Calu3 (cell line): ENCODE data around the gene FAF1. TPM values are rescaled to one million over a fixed set of nuclear protein-coding genes. Genes with fewer than 3 reads are reported as not detected.

Source experiments
- BruUV-seq: library from RNA; stranded (reverse); fragments of 400-500 nt; replicated peaks from 2 replicates; lab custom pipeline; 2021; lab: Mats Ljungman, UMichigan
- CTCF ChIA-PET: fragments of 300-600 bp; sonication (Branson Sonifier 250); formaldehyde crosslinking; loops from one replicate; lab custom pipeline; 2022; ENCODE audit warnings: antibody characterized with exemption; lab: Charles Lee
- DNase-seq: peaks from one replicate; pipeline ENCODE4 v3.0.0; 2022
- H3K27ac Mint-ChIP-seq: one replicate; pipeline ENCODE4 v1.8.0; 2022; ENCODE audit warnings: mixed read lengths; ENCODE audit not compliant: unreplicated experiment
- H3K27me3 Mint-ChIP-seq: one replicate; pipeline ENCODE4 v1.8.0; 2022; ENCODE audit warnings: mixed read lengths; ENCODE audit not compliant: unreplicated experiment
- H3K36me3 Mint-ChIP-seq: one replicate; pipeline ENCODE4 v1.8.0; 2022; ENCODE audit warnings: mild to moderate bottlenecking, moderate library complexity, mixed read lengths; ENCODE audit not compliant: insufficient read depth, unreplicated experiment
- H3K4me1 Mint-ChIP-seq: one replicate; pipeline ENCODE4 v1.8.0; 2022; ENCODE audit warnings: mild to moderate bottlenecking, low read depth, mixed read lengths; ENCODE audit not compliant: unreplicated experiment
- H3K4me3 Mint-ChIP-seq: one replicate; pipeline ENCODE4 v1.8.0; 2022; ENCODE audit warnings: mild to moderate bottlenecking, low read depth, moderate library complexity, mixed read lengths; ENCODE audit not compliant: unreplicated experiment
- H3K9me3 Mint-ChIP-seq: one replicate; pipeline ENCODE4 v1.8.0; 2022; ENCODE audit warnings: low read depth, mixed read lengths; ENCODE audit not compliant: unreplicated experiment
- intact Hi-C: fragments of 100-400 bp; cut with micrococcal nuclease; formaldehyde crosslinking; loops from one replicate; pipeline ENCODE4 v1.10.0; 2022; ENCODE audit not compliant: unreplicated experiment
- total RNA-seq: library from RNA; stranded (reverse); gene quantifications from 2 replicates; pipeline ENCODE4 v1.2.3, GENCODE V29; 2022
- TF ChIP-seq, protein P1 (sequence below): fragments of 200-600 bp; IDR thresholded peaks from one replicate; pipeline ENCODE4 v1.8.0; 2022; ENCODE audit warnings: antibody characterized with exemption; ENCODE audit not compliant: unreplicated experiment

The FAF1 gene
- total RNA-seq, 1 experiment from 2014 or later = 104 TPM

DNA sequence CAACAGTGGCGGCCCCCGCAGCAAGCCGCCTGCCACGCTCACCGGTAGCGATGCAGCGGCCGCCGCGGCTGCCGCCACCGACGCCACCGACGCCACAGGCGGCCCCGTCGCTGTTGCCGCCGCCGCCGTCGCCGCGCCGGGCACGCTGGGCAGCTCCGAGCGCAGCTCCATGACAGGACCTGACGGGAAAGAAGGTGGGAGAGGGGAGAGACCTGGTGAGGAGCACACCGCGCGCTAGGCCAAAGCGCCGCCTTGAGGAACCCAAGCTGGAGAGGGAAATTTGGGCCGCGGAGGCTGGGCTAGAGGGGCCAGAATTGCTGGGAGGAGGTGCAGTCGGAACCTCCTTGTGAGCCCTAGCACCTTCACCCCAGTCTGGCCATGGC, 538.7 kb downstream of the FAF1 start:
- no peak for DNase-seq
- CTCF ChIA-PET = no interaction called here
- BruUV-seq = no TSS peak
- intact Hi-C loops = no loop called here
- Mint-ChIP-seq H3K27me3 (peaks cover 68% of the 10 kb centered on the region), H3K36me3 (peaks cover 15% of the 10 kb centered on the region), H3K9me3 (no peaks in the 10 kb centered on the region), H3K4me3 (no peak overlapping the region), H3K27ac (no peak overlapping the region), H3K4me1 (peaks cover 8% of the 10 kb centered on the region)
- TF ChIP-seq, protein P1, sequence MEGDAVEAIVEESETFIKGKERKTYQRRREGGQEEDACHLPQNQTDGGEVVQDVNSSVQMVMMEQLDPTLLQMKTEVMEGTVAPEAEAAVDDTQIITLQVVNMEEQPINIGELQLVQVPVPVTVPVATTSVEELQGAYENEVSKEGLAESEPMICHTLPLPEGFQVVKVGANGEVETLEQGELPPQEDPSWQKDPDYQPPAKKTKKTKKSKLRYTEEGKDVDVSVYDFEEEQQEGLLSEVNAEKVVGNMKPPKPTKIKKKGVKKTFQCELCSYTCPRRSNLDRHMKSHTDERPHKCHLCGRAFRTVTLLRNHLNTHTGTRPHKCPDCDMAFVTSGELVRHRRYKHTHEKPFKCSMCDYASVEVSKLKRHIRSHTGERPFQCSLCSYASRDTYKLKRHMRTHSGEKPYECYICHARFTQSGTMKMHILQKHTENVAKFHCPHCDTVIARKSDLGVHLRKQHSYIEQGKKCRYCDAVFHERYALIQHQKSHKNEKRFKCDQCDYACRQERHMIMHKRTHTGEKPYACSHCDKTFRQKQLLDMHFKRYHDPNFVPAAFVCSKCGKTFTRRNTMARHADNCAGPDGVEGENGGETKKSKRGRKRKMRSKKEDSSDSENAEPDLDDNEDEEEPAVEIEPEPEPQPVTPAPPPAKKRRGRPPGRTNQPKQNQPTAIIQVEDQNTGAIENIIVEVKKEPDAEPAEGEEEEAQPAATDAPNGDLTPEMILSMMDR = no peak

DNA sequence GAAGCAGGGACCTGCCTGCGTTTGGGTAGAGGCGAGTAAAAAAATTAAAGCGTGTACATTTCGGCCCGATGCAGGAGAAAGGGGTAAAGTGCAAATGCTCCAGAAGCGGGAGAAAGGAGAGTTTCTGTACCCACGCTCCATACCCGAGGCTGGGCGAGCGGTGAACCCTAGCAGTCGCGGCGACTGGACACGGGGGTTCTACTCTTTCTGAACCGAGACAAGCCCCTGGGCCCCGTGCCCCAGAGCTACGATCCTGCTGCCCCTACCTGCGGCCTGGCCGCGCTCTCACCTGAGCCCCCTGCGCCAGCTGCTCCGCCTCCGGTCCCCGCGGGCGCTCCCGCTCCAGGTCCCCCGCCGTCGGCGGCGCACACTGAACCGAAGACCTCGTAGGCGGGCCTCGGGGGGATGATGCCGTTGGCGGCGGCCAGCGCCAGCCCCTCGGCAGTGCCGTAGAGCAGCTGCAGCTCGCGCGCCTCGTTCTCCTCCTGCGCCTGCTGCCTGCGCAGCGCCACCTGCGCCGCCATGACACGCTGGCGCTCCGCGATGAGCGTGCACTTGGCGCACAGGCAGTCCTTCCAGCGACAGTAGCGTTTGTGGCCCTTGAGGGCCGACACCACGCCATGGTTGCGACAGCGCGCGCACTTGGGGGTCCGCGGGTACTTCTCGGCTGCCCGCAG, 539.2 kb downstream of the FAF1 start:
- Mint-ChIP-seq H3K9me3 (no peaks in the 10 kb centered on the region), H3K36me3 (peaks cover 15% of the 10 kb centered on the region), H3K27ac (no peak overlapping the region), H3K4me3 (no peak overlapping the region), H3K4me1 (peaks cover 8% of the 10 kb centered on the region), H3K27me3 (peaks cover 68% of the 10 kb centered on the region)
- TF ChIP-seq, protein P1 = no peak
- intact Hi-C loops = no loop called here
- DNase-seq = no peak
- no TSS peak for BruUV-seq
- CTCF ChIA-PET = no interaction called here

DNA sequence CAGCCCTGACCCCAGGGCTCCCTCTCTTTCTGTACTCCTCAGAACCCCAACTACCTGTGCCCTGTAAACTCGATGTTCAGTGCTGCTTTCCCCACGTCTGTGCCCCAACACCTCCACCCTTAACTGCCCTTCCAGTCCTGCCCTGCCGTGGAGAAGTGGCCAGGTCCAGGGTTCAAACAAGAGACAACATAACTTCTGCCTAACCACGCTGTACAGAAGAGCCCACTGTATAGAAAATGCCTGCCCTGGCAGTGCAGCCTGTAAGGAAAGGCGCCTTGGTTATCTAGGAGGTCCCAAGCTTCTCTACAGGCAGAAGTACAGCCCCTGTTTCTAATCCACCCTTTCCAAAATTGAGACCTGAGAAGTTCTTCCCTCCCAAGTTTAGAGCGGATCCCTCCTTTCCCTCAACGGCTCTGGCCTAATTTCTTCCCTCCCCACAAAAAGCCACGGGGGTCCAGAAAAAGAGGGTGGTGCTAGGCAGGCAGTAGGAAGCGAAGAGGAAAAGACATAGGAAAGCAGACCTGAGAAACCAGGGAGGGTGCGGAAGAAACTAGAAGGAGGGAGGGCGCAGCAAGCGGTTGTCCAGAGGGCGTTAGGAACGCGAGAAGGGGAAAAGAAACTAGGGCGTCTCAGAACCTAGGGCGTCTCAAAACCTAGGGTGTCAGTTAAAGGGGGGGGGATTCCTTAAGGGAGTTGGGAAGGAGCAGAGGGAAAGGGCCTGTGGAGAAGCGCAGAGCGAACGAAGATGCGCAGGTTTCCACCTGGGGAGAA, 540.0 kb downstream of the FAF1 start:
- peak overlapping the region; percentile 67 for H3K4me3 Mint-ChIP-seq
- intact Hi-C loops = no loop called here
- peaks cover 61% of the 10 kb centered on the region for H3K27me3 Mint-ChIP-seq
- no peaks in the 10 kb centered on the region for H3K9me3 Mint-ChIP-seq
- CTCF ChIA-PET = no interaction called here
- TF ChIP-seq, protein P1 = no peak
- peaks cover 15% of the 10 kb centered on the region for H3K36me3 Mint-ChIP-seq
- peaks cover 8% of the 10 kb centered on the region for H3K4me1 Mint-ChIP-seq
- peak overlapping the region; percentile 12 for H3K27ac Mint-ChIP-seq
- no peak for DNase-seq
- no TSS peak for BruUV-seq

DNA sequence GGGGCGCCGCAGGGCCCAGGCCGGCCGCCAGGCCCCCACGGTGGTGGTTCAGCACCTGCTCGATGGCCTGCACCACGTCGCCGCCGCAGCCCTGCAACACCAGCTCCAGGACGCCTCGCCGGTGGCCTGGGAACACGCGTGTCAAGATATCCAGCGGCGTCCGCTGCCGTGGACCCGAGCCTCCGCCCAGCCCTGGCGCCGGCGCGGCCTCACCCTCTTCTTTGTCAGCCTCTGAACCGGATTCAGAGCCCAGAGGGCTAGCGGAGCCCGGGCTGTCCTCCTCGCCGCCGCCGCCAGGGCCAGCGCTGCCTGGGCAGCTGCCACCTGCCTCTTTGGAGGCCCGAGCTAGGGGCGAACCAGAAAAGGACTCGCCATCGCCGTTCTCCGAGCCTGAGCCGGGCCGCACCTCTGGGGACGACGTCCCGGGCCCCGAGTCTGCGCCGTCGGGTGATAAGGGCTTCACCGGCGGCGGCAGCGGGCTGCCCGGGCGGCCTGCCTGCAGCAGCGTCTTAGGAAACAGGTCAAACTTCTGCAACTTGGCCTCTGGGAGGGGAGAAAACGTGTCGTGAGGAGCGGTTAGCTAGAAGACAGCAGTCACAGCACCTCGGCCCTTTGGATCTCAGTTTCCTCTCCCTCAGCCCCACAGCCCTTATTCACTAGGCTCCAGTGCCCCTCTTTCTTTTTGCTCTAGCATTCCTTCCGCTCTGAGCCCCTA, 540.7 kb downstream of the FAF1 start:
- TF ChIP-seq, protein P1 = peak; percentile 46
- H3K27ac Mint-ChIP-seq = peak overlapping the region; percentile 12
- H3K4me1 Mint-ChIP-seq = peaks cover 8% of the 10 kb centered on the region
- no TSS peak for BruUV-seq
- peaks cover 15% of the 10 kb centered on the region for H3K36me3 Mint-ChIP-seq
- peak; percentile 76 for DNase-seq
- no peaks in the 10 kb centered on the region for H3K9me3 Mint-ChIP-seq
- intact Hi-C loops = no loop called here
- CTCF ChIA-PET = no interaction called here
- H3K4me3 Mint-ChIP-seq = peak overlapping the region; percentile 67
- peaks cover 61% of the 10 kb centered on the region for H3K27me3 Mint-ChIP-seq
